HEK293T (cell line): ENCODE results near the gene PHOSPHO2.

Source experiments
- FOXM1 ChIP-seq: fragments of 450-650 bp; IDR thresholded peaks from 2 replicates; pipeline ENCODE4 v1.6.1; 2017; ENCODE audit warnings: mild to moderate bottlenecking, borderline replicate concordance
- TARDBP ChIP-seq: fragments of 450-650 bp; IDR thresholded peaks from 2 replicates; pipeline ENCODE4 v1.6.1; 2016

DNA sequence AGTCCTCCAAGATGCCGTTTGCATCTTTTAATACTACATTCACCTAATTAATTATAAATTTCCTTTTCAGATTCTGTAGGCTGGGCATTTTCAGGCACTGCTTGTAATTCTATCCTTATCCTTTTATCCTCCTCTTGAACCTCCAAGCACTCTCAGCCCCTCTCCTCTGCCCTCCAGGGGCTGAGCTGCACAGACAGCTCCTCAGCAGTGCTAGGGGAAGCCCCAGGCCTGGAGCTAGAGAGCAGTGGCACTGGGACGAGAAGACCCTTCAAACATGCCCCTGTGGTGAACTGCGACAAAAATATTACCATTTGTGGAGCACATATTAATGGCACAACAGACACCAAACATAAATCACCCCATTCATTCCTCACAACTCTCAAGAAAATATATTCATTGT, 33.0 kb upstream of the PHOSPHO2 start:
- no peak for TF ChIP-seq TARDBP
- no peak for TF ChIP-seq FOXM1
